Lower leg skin (tissue), 3 donors: ENCODE measurements around the gene RAB34.

ENCODE experiments used
- CTCF ChIP-seq, 3 donors: fragments of 450-650 bp; IDR thresholded peaks; one replicate each; pipeline ENCODE4 v1.5.1; 2016; ENCODE audit warnings: antibody characterized with exemption in 3 of 3, mild to moderate bottlenecking in 3 of 3, moderate library complexity in 2 of 3
- POLR2A ChIP-seq, 2 donors: fragments of 450-650 bp; IDR thresholded peaks; one replicate each; pipeline ENCODE4 v1.6.1; 2016 to 2017; ENCODE audit warnings: antibody characterized with exemption in 2 of 2, mild to moderate bottlenecking in 1 of 2, moderate library complexity in 1 of 2

GRCh38 chr17:28759256-28759865, 41.7 kb upstream of the RAB34 start:
- no peak for TF ChIP-seq CTCF (IDR thresholded peaks at IDR 0.05)
- TF ChIP-seq POLR2A (IDR thresholded peaks at IDR 0.05) = no peak
